ENCODE results near the gene FBXO11.
"Not testable (repeated sequence)": the region's sequence is repeated elsewhere in the genome, so short reads cannot be mapped to it uniquely, and the experiment has no call there.

The FBXO11 gene

DNA sequence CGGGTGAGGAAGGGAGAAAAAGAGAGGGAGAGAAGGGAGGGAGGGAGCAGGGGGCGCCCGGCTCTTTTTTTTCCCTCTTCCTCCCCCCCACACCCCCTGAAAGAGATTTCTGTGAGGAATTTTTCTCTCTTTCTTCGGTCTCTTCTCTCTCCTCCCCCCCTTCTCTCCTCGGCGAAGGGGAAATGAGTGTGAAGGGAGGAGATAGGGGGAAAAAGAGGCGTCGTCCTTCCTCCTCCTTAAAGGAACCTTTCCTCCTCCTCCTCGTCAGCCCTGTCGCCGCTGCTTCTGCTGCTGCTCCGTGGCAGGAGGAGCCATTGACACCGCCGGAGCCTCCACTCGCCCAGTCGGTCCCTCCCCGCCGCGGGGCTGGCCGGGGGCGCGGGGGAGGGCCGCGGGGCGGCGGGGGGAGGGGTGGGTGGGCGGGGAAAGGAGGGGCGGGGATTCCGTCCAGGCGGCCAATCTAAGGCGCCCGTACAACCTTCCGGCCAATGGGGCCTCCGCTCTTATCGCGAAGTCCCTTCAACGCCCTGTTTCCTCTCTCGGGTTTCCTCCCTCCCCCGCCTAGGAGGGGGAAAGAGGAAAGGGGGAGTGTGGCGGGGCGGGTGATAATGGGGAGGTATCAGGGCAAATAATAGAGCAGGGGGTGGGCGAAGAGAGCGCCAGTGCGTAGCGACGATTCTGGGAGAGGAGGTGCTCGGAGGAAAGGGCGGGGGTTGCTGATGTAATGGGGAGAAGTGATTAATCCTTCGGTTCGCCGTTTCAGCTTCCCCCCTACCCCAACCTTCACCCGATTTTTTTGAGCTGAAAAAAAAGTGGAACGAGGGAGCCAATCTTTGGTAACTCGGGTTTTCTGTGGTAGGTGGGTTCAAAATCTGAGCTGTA lies at the start of gene FBXO11:
FBXO11 (minus strand) TSS at position 342 of the 882 bp plus-strand sequence. CDS start 778 bp downstream, outside the sequence.
- peak; percentile 94 for DNase-seq

GRCh38 chr2:47950340-47951301 lies 44.3 kb upstream of the FBXO11 start:
- DNase-seq = no peak

DNA sequence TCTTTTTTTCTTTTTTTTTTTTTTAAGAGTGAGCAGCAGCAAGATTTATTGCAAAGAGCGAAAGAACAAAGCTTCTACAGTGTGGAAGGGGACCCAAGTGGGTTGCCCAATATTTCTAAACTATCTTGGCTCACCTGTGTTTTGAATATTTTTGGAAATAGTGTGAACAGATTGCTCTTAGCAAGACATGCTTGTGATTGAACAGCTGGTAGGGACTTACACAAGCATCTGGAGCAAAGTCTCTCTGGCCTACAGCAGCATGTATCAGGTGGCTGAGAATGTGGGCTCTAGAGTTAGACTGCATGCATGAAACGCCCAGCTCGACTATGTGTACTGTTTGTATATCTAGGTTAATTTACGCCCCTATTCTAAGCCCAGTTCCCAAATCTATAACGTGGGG lies 40.3 kb upstream of the FBXO11 start:
- no peak for DNase-seq

GRCh38 chr2:47945046-47945781 lies 38.9 kb upstream of the FBXO11 start:
- DNase-seq = no peak

GRCh38 chr2:47941936-47942335 lies 35.6 kb upstream of the FBXO11 start:
- DNase-seq = no peak

DNA sequence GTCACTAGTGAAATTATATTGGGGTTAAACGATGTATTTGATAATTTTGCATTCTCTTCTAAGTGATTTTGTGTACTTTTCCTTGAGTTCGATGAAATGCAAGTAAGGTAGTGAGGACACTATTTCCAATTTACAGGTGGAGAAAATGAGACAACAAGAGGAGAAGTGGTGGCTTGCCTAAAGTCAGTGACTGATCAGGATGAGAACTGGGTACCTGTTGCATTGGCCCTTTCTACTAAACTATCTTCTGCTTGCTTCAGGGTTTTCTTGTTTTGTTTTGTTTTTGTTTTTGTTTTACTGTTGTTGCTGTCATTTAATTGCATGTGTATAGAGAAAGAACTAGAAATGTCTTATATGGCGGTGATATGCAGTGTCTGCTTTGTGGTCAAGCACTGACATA lies 31.4 kb upstream of the FBXO11 start:
- DNase-seq = no peak

- no peak for DNase-seq
These were observed 28.8 kb upstream of the FBXO11 start for GRCh38 chr2:47935071-47935470.

GRCh38 chr2:47918043-47918442 lies 11.7 kb upstream of the FBXO11 start:
- DNase-seq = no peak

GRCh38 chr2:47917276-47917961 lies 11.1 kb upstream of the FBXO11 start:
- DNase-seq = no peak

DNA sequence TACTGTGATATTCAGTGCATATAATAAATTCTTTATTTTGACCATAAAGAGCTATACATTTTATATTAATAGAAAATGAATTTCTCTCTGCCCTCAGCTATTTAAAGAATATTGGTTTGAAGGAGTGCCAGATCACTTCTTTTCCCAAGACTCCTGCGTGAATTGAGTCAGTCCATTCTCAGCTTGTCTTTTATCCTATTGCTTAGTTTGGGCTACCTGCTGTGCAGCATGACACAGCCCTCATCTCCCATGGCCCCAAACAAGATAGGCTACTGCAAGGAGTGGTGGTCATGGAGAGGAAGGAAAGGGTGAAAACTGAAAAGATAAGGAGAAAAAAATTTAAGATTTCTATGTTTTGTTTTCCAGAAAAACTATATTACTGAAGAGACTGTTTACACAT lies 10.1 kb upstream of the FBXO11 start:
- DNase-seq = no peak

DNA sequence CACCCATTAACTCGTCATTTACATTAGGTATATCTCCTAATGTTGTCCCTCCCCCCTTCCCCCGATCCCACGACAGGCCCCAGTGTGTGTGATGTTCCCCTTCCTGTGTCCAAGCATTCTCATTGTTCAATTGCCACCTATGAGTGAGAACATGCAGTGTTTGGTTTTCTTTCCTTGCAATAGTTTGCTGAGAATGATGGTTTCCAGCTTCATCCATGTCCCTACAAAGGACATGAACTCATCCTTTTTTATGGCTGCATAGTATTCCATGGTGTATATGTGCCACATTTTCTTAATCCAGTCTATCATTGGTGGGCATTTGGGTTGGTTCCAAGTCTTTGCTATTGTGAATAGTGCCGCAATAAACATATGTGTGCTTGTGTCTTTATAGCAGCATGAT lies 4.4 kb upstream of the FBXO11 start:
- not testable (repeated sequence) for DNase-seq

- DNase-seq = no peak
These were observed 2.4 kb upstream of the FBXO11 start for GRCh38 chr2:47908682-47909081.

GRCh38 chr2:47907039-47907781 lies 912 bp upstream of the FBXO11 start:
- DNase-seq = no peak

DNA sequence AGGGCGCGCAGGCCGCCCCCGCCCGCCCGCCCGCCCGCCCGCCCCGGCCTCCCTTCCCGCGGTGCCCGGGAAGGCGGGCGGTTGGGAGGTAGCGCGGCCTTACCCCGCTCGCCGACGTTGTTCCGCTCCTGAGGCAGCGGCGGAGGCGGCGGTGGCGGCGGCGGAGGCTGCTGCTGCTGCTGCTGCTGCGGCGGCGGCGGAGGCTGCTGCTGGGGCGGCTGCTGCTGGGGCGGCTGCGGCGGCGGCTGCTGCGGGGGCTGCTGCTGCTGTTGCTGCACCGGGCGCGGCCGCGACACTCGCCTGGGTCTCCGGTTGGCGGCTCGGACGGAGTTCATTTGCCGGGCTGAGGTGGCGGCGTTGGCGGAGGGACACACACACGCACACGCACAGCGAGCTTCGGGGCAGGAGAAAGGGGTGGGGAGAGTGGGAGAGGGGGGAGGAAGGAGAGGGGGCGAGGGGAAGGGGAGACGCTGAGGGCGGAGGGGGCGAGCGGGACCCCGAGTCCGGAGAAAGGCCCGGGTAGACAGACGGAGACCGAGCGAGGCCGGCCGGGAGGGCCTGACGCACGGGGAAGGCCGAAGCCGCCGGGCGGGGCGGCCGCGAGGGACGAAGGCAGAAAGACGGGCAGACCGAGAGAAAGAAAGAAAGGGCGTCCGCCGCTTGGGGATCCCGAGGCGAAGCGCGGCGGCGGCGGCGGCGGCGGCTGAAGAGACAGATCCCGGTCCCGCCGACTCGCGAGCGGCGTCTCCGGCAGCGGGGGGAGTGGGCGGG lies 727 bp downstream of the FBXO11 start:
- DNase-seq = no peak

- no peak for DNase-seq
These were observed 2.4 kb downstream of the FBXO11 start for GRCh38 chr2:47903781-47904490.

- not testable (repeated sequence) for DNase-seq
These were observed 4.4 kb downstream of the FBXO11 start for GRCh38 chr2:47901892-47902291.

GRCh38 chr2:47900857-47901256 lies 5.4 kb downstream of the FBXO11 start:
- no peak for DNase-seq

- no peak for DNase-seq
These were observed 6.1 kb downstream of the FBXO11 start for GRCh38 chr2:47899915-47900816.

Measured in NCI-H2081 treated with DMSO at 0.1 percent for 48 hours (cell line).